HepG2 (cell line): Measurements from ENCODE around the gene ZNF691. TPM values are rescaled to one million over a fixed set of nuclear protein-coding genes. Genes with fewer than 3 reads are reported as not detected.

Experiments used
- ATF7-NPFF ChIP-seq: sonication (generic); formaldehyde crosslinking; IDR thresholded peaks from 2 replicates; pipeline ENCODE4 v1.8.1; 2023; ENCODE audit warnings: mild to moderate bottlenecking, low read depth, missing genetic modification reagents, moderate library complexity
- IRF9 ChIP-seq: sonication (generic); formaldehyde crosslinking; IDR thresholded peaks from 2 replicates; pipeline ENCODE4 v1.8.0; 2022; ENCODE audit warnings: missing genetic modification reagents, mild to moderate bottlenecking, borderline replicate concordance
- MEIS2 ChIP-seq: sonication (generic); formaldehyde crosslinking; IDR thresholded peaks from 2 replicates; pipeline ENCODE4 v1.9.0; 2021; ENCODE audit warnings: mild to moderate bottlenecking, missing genetic modification reagents
- RBM22 ChIP-seq: fragments of 200-400 bp; formaldehyde crosslinking; optimal IDR thresholded peaks from 2 replicates; pipeline ENCODE3; 2017; ENCODE audit warnings: mild to moderate bottlenecking, low read length, moderate library complexity
- SKI ChIP-seq: fragments of 450-650 bp; IDR thresholded peaks from one replicate; pipeline ENCODE4 v1.6.1; 2018; ENCODE audit warnings: mild to moderate bottlenecking; ENCODE audit not compliant: partially characterized antibody
- ZNF33A ChIP-seq: sonication (generic); formaldehyde crosslinking; IDR thresholded peaks from 2 replicates; pipeline ENCODE4 v1.5.1; 2020; ENCODE audit warnings: missing genetic modification reagents, mild to moderate bottlenecking, moderate library complexity, borderline replicate concordance
- ZNF501 ChIP-seq: sonication (generic); formaldehyde crosslinking; IDR thresholded peaks from 2 replicates; pipeline ENCODE4 v1.5.1; 2020; ENCODE audit warnings: mild to moderate bottlenecking, moderate library complexity, missing genetic modification reagents
- ZNF772 ChIP-seq: sonication (generic); formaldehyde crosslinking; IDR thresholded peaks from 2 replicates; pipeline ENCODE4 v1.5.0; 2020; ENCODE audit warnings: mild to moderate bottlenecking, missing genetic modification reagents
- ZNF788 ChIP-seq: sonication (generic); formaldehyde crosslinking; IDR thresholded peaks from 2 replicates; pipeline ENCODE4 v1.5.0; 2020; ENCODE audit warnings: mild to moderate bottlenecking, missing genetic modification reagents, borderline replicate concordance
- polyA plus RNA-seq, 8 experiments: library from polyadenylated mRNA; depleted of rRNA in 3 of 8; stranded (reverse) in 7 of 8; unstranded in 1 of 8; fragments of >200 nt; fragmentation: Illumina TruSeq in 4 of 8; extraction: Trizol in 4 of 8; gene quantifications; 2 replicates each; pipeline versions ENCODE4 v1.2.1 to v1.2.3, GENCODE V29; 2011 to 2016; ENCODE audit warnings: low read depth in 4 of 8, missing spikeins in 1 of 8, mixed read lengths in 1 of 8; ENCODE audit not compliant: insufficient read depth in 1 of 8
- total RNA-seq, 5 experiments: library from RNA; depleted of rRNA; stranded (reverse); fragments of >200 nt; fragmentation: Illumina TruSeq; extraction: Trizol; gene quantifications; 2 replicates each; pipeline ENCODE4 v1.2.3, GENCODE V29; 2016; ENCODE audit warnings: low read depth in 1 of 5
- TF ChIP-seq, protein P1 (sequence below): sonication (generic); formaldehyde crosslinking; IDR thresholded peaks from 2 replicates; pipeline ENCODE4 v1.4.0; 2020; ENCODE audit warnings: missing genetic modification reagents
- TF ChIP-seq, protein P2 (sequence below): sonication (generic); formaldehyde crosslinking; IDR thresholded peaks from 2 replicates; pipeline ENCODE4 v1.4.0; 2020; ENCODE audit warnings: missing genetic modification reagents, borderline replicate concordance
- TF ChIP-seq, protein P3 (sequence below): sonication (generic); formaldehyde crosslinking; IDR thresholded peaks from 2 replicates; pipeline ENCODE4 v1.4.0; 2020; ENCODE audit warnings: missing genetic modification reagents

Gene ZNF691
- total and polyA plus RNA-seq, 2 of the 13 experiments (the other 11 are each of a cell fraction or from before 2014, with no cell fraction given), result 7.6 to 7.8 TPM

- TF ChIP-seq, protein P1, sequence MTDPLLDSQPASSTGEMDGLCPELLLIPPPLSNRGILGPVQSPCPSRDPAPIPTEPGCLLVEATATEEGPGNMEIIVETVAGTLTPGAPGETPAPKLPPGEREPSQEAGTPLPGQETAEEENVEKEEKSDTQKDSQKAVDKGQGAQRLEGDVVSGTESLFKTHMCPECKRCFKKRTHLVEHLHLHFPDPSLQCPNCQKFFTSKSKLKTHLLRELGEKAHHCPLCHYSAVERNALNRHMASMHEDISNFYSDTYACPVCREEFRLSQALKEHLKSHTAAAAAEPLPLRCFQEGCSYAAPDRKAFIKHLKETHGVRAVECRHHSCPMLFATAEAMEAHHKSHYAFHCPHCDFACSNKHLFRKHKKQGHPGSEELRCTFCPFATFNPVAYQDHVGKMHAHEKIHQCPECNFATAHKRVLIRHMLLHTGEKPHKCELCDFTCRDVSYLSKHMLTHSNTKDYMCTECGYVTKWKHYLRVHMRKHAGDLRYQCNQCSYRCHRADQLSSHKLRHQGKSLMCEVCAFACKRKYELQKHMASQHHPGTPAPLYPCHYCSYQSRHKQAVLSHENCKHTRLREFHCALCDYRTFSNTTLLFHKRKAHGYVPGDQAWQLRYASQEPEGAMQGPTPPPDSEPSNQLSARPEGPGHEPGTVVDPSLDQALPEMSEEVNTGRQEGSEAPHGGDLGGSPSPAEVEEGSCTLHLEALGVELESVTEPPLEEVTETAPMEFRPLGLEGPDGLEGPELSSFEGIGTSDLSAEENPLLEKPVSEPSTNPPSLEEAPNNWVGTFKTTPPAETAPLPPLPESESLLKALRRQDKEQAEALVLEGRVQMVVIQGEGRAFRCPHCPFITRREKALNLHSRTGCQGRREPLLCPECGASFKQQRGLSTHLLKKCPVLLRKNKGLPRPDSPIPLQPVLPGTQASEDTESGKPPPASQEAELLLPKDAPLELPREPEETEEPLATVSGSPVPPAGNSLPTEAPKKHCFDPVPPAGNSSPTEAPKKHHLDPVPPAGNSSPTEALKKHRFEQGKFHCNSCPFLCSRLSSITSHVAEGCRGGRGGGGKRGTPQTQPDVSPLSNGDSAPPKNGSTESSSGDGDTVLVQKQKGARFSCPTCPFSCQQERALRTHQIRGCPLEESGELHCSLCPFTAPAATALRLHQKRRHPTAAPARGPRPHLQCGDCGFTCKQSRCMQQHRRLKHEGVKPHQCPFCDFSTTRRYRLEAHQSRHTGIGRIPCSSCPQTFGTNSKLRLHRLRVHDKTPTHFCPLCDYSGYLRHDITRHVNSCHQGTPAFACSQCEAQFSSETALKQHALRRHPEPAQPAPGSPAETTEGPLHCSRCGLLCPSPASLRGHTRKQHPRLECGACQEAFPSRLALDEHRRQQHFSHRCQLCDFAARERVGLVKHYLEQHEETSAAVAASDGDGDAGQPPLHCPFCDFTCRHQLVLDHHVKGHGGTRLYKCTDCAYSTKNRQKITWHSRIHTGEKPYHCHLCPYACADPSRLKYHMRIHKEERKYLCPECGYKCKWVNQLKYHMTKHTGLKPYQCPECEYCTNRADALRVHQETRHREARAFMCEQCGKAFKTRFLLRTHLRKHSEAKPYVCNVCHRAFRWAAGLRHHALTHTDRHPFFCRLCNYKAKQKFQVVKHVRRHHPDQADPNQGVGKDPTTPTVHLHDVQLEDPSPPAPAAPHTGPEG, result peak; percentile 62
- no peak; the same call in 1 of the 2 replicates for TF ChIP-seq IRF9 (CRISPR knock-in tag)
- 0 out of 2 replicates have a peak, but pooled peaks have one; percentile 63 for TF ChIP-seq ZNF788 (CRISPR knock-in tag)
- TF ChIP-seq ZNF33A (CRISPR knock-in tag), result no peak
- no peak for TF ChIP-seq SKI
- TF ChIP-seq, protein P2, sequence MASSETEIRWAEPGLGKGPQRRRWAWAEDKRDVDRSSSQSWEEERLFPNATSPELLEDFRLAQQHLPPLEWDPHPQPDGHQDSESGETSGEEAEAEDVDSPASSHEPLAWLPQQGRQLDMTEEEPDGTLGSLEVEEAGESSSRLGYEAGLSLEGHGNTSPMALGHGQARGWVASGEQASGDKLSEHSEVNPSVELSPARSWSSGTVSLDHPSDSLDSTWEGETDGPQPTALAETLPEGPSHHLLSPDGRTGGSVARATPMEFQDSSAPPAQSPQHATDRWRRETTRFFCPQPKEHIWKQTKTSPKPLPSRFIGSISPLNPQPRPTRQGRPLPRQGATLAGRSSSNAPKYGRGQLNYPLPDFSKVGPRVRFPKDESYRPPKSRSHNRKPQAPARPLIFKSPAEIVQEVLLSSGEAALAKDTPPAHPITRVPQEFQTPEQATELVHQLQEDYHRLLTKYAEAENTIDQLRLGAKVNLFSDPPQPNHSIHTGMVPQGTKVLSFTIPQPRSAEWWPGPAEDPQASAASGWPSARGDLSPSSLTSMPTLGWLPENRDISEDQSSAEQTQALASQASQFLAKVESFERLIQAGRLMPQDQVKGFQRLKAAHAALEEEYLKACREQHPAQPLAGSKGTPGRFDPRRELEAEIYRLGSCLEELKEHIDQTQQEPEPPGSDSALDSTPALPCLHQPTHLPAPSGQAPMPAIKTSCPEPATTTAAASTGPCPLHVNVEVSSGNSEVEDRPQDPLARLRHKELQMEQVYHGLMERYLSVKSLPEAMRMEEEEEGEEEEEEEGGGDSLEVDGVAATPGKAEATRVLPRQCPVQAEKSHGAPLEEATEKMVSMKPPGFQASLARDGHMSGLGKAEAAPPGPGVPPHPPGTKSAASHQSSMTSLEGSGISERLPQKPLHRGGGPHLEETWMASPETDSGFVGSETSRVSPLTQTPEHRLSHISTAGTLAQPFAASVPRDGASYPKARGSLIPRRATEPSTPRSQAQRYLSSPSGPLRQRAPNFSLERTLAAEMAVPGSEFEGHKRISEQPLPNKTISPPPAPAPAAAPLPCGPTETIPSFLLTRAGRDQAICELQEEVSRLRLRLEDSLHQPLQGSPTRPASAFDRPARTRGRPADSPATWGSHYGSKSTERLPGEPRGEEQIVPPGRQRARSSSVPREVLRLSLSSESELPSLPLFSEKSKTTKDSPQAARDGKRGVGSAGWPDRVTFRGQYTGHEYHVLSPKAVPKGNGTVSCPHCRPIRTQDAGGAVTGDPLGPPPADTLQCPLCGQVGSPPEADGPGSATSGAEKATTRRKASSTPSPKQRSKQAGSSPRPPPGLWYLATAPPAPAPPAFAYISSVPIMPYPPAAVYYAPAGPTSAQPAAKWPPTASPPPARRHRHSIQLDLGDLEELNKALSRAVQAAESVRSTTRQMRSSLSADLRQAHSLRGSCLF (CRISPR knock-in tag), result no peak
- peak; percentile 84 for TF ChIP-seq ZNF772 (CRISPR knock-in tag)
- no peak; the same call in 1 of the 2 replicates for TF ChIP-seq ZNF501
- 0 out of 2 replicates have a peak, but pooled peaks have one; percentile 23 for TF ChIP-seq MEIS2 (CRISPR knock-in tag)
- no peak for TF ChIP-seq RBM22
- TF ChIP-seq, protein P3, sequence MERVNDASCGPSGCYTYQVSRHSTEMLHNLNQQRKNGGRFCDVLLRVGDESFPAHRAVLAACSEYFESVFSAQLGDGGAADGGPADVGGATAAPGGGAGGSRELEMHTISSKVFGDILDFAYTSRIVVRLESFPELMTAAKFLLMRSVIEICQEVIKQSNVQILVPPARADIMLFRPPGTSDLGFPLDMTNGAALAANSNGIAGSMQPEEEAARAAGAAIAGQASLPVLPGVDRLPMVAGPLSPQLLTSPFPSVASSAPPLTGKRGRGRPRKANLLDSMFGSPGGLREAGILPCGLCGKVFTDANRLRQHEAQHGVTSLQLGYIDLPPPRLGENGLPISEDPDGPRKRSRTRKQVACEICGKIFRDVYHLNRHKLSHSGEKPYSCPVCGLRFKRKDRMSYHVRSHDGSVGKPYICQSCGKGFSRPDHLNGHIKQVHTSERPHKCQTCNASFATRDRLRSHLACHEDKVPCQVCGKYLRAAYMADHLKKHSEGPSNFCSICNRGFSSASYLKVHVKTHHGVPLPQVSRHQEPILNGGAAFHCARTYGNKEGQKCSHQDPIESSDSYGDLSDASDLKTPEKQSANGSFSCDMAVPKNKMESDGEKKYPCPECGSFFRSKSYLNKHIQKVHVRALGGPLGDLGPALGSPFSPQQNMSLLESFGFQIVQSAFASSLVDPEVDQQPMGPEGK (CRISPR knock-in tag), result peak; percentile 53
- TF ChIP-seq ATF7-NPFF (CRISPR knock-in tag), result peak; percentile 55; the same call in 1 of the 2 replicates
Observed at GRCh38 chr1:42816585-42817439, 29.6 kb upstream of the ZNF691 start, which contains the start of the genes ERMAP and SVBP (continued).
